NCI-H510A (cell line): ENCODE measurements around the gene HTT.

Experiments used
- DNase-seq: peaks from one replicate; lab custom pipeline; 2025; lab: John Stamatoyannopoulos, UW

Gene HTT

GRCh38 chr4:3234171-3235029, 159.9 kb downstream of the HTT start:
- DNase-seq, result no peak

DNA sequence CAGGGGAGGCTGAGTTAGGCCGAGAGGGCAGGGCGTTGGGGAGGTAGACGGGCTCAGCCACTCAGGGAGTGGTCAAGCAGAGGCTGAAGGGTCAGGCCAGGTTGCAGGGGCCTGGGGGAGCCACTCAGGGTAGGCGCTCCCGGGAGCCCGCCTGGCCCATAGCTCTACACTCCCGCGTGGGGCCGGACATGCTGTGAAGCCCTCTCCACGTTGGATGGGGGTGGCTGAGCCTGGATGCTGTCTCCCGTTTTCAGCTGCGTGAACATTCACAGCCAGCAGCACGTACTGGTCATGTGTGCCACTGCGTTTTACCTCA, 160.5 kb downstream of the HTT start:
- no peak for DNase-seq

DNA sequence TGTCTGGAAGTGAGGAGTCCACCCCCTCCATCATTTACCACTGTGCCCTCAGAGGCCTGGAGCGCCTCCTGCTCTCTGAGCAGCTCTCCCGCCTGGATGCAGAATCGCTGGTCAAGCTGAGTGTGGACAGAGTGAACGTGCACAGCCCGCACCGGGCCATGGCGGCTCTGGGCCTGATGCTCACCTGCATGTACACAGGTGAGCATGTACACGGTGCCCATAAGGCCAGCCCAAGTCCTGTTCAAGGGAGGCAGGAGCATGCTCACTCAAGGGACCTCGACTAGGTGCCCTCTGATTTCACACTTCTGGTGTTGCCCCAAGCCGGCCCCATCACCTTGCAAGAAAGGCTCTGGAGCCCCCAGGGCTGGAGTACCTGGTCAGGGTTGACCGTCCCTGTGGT, 161.1 kb downstream of the HTT start:
- DNase-seq, result no peak

DNA sequence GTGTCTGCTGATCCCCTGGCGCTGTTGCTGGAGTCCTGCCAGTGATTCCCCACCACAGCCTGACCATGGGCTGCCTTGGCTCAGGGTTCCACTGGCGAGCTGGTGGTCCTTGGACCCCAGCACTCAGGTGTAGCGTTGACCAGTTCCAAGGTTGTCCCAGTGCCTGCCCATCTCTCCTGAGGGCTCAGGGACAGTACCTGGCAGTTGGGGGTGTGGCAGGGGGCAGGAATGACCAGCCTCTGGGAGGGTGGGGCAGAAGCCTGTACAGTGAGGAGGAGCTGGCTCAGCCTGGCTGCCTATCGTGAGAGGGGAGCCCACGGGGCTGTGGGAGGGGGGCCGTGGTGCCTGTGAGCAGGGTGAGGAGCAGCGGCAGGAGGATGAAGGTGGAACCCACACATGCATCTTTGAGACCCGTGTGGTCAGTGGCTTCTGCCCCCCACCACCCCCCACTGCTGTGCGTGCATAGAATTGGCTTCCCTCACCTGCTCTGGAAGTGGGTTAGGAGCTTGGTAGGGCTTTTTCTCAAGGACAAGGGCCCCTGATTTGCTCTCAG, 161.9 kb downstream of the HTT start:
- DNase-seq, result no peak

- no peak for DNase-seq
Observed at GRCh38 chr4:3237266-3237665, 162.8 kb downstream of the HTT start.

DNA sequence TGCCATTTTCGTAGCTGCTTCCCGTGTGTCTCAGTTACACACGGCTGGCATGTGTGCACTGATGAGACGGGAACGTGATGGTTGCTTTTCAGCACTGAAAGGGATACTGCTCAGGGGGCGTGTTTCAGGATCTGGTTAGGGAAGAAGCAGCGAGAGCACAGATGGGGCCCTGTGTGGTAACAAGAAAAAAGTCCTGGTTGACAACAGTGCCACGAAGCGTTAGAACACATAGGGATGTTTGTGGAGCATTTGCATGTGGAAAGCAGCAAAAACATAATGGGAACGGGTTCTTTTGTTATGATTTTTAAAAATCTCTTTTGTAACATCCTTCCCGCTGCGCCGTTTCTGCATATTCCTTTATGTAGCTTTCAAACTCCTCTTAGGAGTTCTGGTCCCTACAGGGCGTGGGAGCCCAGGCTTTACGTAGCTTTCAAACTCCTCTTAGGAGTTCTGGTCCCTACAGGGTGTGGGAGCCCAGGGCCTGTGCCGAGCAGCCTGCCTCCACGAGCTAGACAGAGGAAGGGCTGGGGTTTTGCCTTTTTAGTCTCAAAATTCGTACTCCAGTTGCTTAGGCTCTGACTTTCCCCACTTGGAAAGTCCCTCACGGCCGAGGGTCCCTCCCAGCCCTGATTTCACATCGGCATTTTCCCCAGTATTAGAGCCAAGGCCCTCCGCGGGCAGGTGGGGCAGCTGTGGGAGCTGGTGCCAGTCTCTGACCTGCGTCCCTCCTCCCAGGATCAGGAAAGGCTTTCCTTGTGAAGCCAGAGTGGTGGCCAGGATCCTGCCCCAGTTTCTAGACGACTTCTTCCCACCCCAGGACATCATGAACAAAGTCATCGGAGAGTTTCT, 163.5 kb downstream of the HTT start:
- DNase-seq, result no peak

- DNase-seq, result peak; percentile 37
Observed at GRCh38 chr4:3238721-3239120, 164.2 kb downstream of the HTT start.

GRCh38 chr4:3239303-3239702, 164.8 kb downstream of the HTT start:
- DNase-seq, result no peak

- DNase-seq, result peak; percentile 49
Observed at GRCh38 chr4:3239998-3240920, 165.8 kb downstream of the HTT start.

- DNase-seq, result no peak
Observed at GRCh38 chr4:3240936-3241522, 166.5 kb downstream of the HTT start.

GRCh38 chr4:3241898-3242524, 167.5 kb downstream of the HTT start:
- no peak for DNase-seq

DNA sequence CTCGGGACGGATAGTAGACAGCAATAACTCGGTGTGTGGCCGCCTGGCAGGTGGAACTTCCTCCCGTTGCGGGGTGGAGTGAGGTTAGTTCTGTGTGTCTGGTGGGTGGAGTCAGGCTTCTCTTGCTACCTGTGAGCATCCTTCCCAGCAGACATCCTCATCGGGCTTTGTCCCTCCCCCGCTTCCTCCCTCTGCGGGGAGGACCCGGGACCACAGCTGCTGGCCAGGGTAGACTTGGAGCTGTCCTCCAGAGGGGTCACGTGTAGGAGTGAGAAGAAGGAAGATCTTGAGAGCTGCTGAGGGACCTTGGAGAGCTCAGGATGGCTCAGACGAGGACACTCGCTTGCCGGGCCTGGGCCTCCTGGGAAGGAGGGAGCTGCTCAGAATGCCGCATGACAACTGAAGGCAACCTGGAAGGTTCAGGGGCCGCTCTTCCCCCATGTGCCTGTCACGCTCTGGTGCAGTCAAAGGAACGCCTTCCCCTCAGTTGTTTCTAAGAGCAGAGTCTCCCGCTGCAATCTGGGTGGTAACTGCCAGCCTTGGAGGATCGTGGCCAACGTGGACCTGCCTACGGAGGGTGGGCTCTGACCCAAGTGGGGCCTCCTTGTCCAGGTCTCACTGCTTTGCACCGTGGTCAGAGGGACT, 168.8 kb downstream of the HTT start:
- DNase-seq, result peak; percentile 75

DNA sequence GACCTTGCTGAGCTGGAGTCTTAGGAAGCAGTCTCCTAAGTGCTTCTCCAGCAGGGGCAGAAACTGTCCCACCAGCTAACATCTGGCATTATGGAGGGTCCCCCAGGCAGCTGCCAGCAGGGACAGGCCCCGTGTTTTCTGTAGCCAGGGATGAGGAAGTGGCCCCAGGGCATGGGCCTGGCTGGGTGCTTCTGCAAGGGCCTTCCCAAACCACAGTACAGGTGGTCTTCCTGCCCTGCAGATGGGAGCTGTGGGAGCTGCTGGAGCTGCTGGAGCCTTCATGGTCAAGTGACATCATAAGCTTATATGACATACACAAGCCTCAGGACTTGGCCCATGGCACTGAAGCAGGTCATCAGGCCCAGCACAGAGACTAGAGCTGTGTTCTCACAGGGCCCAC, 169.5 kb downstream of the HTT start:
- no peak for DNase-seq

DNA sequence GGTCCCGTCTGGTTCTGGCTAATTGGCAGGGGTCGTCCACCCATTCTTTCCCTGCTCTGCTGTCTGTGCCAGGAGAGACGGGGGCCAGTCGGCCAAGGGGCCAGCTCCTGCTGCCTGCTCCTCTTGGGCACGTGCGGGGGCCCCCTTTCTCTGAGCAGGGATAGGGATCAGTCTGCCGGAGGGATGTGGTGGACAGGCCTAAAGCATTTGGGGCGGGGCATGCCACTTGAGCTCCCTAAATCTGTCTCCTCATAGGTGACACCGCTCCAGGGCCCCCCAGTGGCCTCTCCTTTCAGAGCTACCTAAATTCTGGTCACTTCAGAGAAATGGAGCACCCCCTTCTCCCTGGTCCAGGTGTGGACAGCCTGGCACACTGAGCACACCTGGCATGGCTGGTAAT, 170.3 kb downstream of the HTT start:
- no peak for DNase-seq

DNA sequence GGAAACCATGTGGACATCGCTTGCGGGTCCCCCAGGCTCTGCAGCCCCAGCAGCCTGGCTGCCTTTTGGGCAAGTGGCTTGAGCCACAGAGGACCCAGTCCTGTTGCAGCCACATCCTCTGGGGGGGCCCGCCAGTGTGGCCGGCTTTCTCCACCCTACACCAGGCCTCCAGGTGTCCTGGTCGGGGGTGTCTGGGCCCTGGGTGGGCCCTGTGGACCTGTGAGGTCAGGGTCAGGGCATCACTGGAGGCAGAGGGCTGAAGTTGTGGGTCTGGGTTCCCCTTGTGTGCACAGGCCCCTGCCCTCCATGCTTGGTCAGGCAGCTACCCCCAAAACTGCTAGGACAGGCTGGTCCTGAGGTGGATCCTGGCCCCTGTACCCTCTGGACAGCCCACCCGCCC, 171.2 kb downstream of the HTT start:
- no peak for DNase-seq

GRCh38 chr4:3246458-3247398, 172.2 kb downstream of the HTT start:
- DNase-seq, result no peak

DNA sequence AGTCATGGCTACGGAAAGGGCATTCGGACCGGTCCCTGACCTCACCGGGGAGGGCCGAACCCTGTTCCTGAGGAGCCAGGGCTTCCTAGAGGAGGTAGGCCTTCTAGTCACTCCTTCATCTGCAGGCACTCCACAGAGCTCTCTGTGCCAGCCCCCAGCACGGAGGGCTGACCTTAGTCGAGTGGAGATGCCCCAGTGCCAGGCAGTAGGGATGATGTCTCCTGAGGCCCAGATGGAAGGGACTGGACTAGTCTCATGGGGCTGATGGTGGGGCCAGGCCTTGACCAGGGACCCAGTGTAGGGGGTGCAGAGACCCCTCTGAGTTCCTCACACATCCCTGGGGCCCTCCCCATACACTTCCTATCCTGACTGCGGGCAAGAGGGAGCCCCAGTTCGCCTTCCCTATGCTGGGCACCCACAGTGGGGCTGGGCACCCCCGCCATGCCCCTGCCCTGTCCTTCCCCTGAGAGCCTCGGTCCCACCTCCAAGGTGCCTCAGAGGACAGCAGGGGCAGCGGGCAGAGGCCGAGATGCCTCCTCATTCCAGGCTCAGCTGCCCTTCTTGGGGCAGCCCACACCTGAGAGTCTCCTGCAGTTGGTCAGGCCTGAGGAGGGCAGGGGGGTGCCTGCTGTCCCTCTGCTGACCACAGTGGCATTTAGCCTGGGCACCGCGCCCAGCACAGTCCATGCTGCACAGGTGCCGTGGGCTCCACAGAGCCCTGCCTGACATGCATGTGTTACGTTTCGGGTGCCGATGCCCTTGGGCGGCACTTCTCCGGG, 173.1 kb downstream of the HTT start:
- DNase-seq, result no peak

DNA sequence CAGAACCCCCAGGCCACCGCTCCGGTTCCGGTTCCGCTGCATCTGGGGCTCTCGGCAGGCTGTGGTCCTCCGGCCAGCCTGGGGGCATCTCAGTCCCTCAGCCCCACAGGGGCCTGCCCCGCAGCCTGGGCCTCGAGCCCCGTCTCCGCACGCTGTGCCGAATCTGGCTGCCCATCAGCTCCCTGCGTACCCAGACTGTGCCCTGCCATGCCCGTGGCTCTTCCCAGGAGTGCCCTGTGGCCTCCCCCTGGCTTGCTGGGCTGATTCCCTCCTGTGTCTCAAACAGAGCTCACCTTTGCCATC, 173.6 kb downstream of the HTT start:
- DNase-seq, result no peak
